ENCODE data around the gene CTH. TPM values are rescaled to one million over a fixed set of nuclear protein-coding genes. Genes with fewer than 3 reads are reported as not detected.

CTH gene
- total and polyA plus RNA-seq, 4 donors = 8.9 to 49.4 (median 44.8) TPM

- no peaks in the 10 kb centered on the region for H3K9me3 ChIP-seq (ENCODE audit: control insufficient read depth in 4 of 4, low read length in 3 of 4)
- no peak overlapping the region for H3K27ac ChIP-seq (ENCODE audit: low read depth in 1 of 2, low read length in 2 of 2)
- H3K36me3 ChIP-seq (ENCODE audit: control insufficient read depth in 4 of 4, insufficient read depth in 3 of 4, low read depth in 1 of 4, low read length in 3 of 4) = no peaks in the 10 kb centered on the region
- no peaks in the 10 kb centered on the region for H3K27me3 ChIP-seq (ENCODE audit: control insufficient read depth in 4 of 4, insufficient read depth in 4 of 4, low read length in 3 of 4)
- no peak overlapping the region for H3K4me3 ChIP-seq (ENCODE audit: low read depth in 1 of 3, low read length in 3 of 3)
- no peaks in the 10 kb centered on the region for H3K4me1 ChIP-seq (ENCODE audit: control insufficient read depth in 4 of 4, insufficient read depth in 4 of 4, low read length in 3 of 4)
- no peak for DNase-seq (ENCODE audit: low spot score)
- no peak overlapping the region for H3K9ac ChIP-seq (ENCODE audit: low read depth in 1 of 2, low read length in 2 of 2)
- 91% methylated on average over 3 of the region's 3 CpGs for WGBS
- TF ChIP-seq REST (IDR thresholded peaks at IDR 0.05) (no peak), MAX (IDR thresholded peaks at IDR 0.05) (no peak), YY1 (IDR thresholded peaks at IDR 0.05) (no peak), RXRA (IDR thresholded peaks at IDR 0.05) (no peak), FOXA1 (IDR thresholded peaks at IDR 0.05) (no peak), NR2F2 (IDR thresholded peaks at IDR 0.05) (no peak), ATF3 (IDR thresholded peaks at IDR 0.05) (no peak), CTCF (IDR thresholded peaks at IDR 0.05; ENCODE audit: low read depth, low read length, missing input control) (no peak), TAF1 (conservative IDR thresholded peaks at IDR 0.05) (no peak), HNF4A (conservative IDR thresholded peaks at IDR 0.05) (no peak), EGR1 (IDR thresholded peaks at IDR 0.05; ENCODE audit: low read depth in 2 of 2) (no peak), JUND (IDR thresholded peaks at IDR 0.05) (no peak), FOXA2 (IDR thresholded peaks at IDR 0.05) (no peak)
- TF ChIP-seq, protein P1, sequence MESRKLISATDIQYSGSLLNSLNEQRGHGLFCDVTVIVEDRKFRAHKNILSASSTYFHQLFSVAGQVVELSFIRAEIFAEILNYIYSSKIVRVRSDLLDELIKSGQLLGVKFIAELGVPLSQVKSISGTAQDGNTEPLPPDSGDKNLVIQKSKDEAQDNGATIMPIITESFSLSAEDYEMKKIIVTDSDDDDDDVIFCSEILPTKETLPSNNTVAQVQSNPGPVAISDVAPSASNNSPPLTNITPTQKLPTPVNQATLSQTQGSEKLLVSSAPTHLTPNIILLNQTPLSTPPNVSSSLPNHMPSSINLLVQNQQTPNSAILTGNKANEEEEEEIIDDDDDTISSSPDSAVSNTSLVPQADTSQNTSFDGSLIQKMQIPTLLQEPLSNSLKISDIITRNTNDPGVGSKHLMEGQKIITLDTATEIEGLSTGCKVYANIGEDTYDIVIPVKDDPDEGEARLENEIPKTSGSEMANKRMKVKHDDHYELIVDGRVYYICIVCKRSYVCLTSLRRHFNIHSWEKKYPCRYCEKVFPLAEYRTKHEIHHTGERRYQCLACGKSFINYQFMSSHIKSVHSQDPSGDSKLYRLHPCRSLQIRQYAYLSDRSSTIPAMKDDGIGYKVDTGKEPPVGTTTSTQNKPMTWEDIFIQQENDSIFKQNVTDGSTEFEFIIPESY (IDR thresholded peaks at IDR 0.05) = no peak
Measured at GRCh38 chr1:70383483-70383882, 27.6 kb upstream of the CTH start.

DNA sequence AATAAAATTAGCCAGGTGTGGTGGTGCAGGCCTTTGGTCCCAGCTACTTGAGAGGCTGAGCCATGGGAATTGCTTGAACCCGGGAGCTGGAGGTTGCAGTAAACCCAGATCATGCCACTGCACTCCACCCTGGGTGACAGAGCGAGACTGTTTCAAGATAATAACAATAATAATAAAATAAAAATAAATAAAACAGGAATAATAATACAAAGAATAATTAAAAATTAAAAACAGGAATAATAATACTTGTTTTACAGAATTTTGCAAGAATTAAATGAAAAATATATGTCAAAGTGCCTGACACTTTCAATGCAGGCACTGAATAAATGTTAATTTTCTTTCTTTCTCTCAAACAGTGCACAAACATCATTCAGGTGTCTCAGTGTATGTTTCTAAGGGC lies 26.5 kb upstream of the CTH start:
- H3K9me3 ChIP-seq (ENCODE audit: control insufficient read depth in 4 of 4, low read length in 3 of 4) = no peaks in the 10 kb centered on the region
- no peaks in the 10 kb centered on the region for H3K27me3 ChIP-seq (ENCODE audit: control insufficient read depth in 4 of 4, insufficient read depth in 4 of 4, low read length in 3 of 4)
- TF ChIP-seq HNF4A (conservative IDR thresholded peaks at IDR 0.05) (no peak), FOXA1 (IDR thresholded peaks at IDR 0.05) (no peak), NR2F2 (IDR thresholded peaks at IDR 0.05) (no peak), MAX (IDR thresholded peaks at IDR 0.05) (no peak), GABPA (IDR thresholded peaks at IDR 0.05 in 1 of 2, conservative IDR thresholded peaks at IDR 0.05 in 1 of 2) (no peak), TAF1 (conservative IDR thresholded peaks at IDR 0.05) (no peak), REST (IDR thresholded peaks at IDR 0.05) (no peak), RXRA (IDR thresholded peaks at IDR 0.05) (no peak)
- H3K4me1 ChIP-seq (ENCODE audit: control insufficient read depth in 4 of 4, insufficient read depth in 4 of 4, low read length in 3 of 4) = no peaks in the 10 kb centered on the region
- H3K36me3 ChIP-seq (ENCODE audit: control insufficient read depth in 4 of 4, insufficient read depth in 3 of 4, low read depth in 1 of 4, low read length in 3 of 4) = no peaks in the 10 kb centered on the region
- no peak for DNase-seq (ENCODE audit: low spot score)
- H3K9ac ChIP-seq (ENCODE audit: low read depth in 1 of 2, low read length in 2 of 2) = no peak overlapping the region
- no peak overlapping the region for H3K27ac ChIP-seq (ENCODE audit: low read depth in 1 of 2, low read length in 2 of 2)
- WGBS = 97% methylated on average over 2 of the region's 2 CpGs
- no peak overlapping the region for H3K4me3 ChIP-seq (ENCODE audit: low read depth in 1 of 3, low read length in 3 of 3)

Data from liver (tissue), 9 donors.